HCT116 (cell line): Measurements from ENCODE around the gene SCAANT1. TPM values are rescaled to one million over a fixed set of nuclear protein-coding genes. Genes with fewer than 3 reads are reported as not detected.

Experiments used
- ATAC-seq: fragments of 200-7000 bp; cut with Tn5 transposase; 2 replicates; pipeline ENCODE4 v1.9.1; 2020; ENCODE audit warnings: mild to moderate bottlenecking, moderate library complexity
- BruUV-seq: library from RNA; stranded (reverse); fragments of 400-500 nt; replicated peaks from 2 replicates; lab custom pipeline; 2021; lab: Mats Ljungman, UMichigan
- CTCF ChIA-PET: fragments of 300-600 bp; sonication (Branson Sonifier 250); formaldehyde crosslinking; loops from one replicate; lab custom pipeline; 2021; ENCODE audit warnings: antibody characterized with exemption; lab: Charles Lee
- POLR2A ChIA-PET: fragments of 300-600, 350-600 bp; sonication (Branson Sonifier 250); formaldehyde crosslinking; loops from one replicate; lab custom pipeline; 2021; ENCODE audit warnings: antibody characterized with exemption; lab: Charles Lee
- RAD21 ChIA-PET, 2 experiments: fragments of 300-600 bp; sonication (Branson Sonifier 250); formaldehyde crosslinking; loops; one replicate each; lab custom pipeline; 2023; ENCODE audit warnings: low total read pairs in 2 of 2; ENCODE audit not compliant: uncharacterized antibody in 2 of 2, unreplicated experiment in 2 of 2, low non-redundant PET in 1 of 2; lab: Charles Lee
- DNase-seq: peaks from one replicate; pipeline ENCODE4 v3.0.0-alpha.2; 2010; ENCODE audit warnings: low read depth, low spot score
- H2AFZ ChIP-seq: fragments of 200-600 bp; shearing (Covaris generic), sonication (generic); 2 replicates; pipeline ENCODE4 v1.6.1; 2017; ENCODE audit warnings: low read depth, mixed run types, mixed read lengths, antibody characterized with exemption, low read length; ENCODE audit not compliant: poor library complexity, severe bottlenecking
- H3K27ac ChIP-seq: 2 replicates; pipeline ENCODE4 v1.5.1; 2012; ENCODE audit warnings: low read depth, low read length
- H3K27me3 ChIP-seq: fragments of 200-600 bp; sonication (generic); 2 replicates; pipeline ENCODE4 v1.6.1; 2016; ENCODE audit warnings: mixed run types, low read length, mixed read lengths; ENCODE audit not compliant: insufficient read depth
- H3K36me3 ChIP-seq, 2 experiments: fragments of 200-500 bp in 1 of 2; fragments of 200-600 bp in 1 of 2; sonication (Bioruptor generic) in 1 of 2; sonication (generic) in 1 of 2; 2 replicates each; pipeline versions ENCODE4 v1.5.1 to v1.6.1; 2014 to 2016; ENCODE audit warnings: low read length in 2 of 2, inconsistent platforms in 1 of 2, mixed read lengths in 1 of 2, mixed run types in 1 of 2; ENCODE audit not compliant: insufficient read depth in 2 of 2, control insufficient read depth in 1 of 2
- H3K4me1 ChIP-seq, 2 experiments: fragments of 200-600 bp in 1 of 2; sonication (generic) in 1 of 2; 2 replicates each; pipeline versions ENCODE4 v1.5.1 to v1.6.1; 2012 to 2017; ENCODE audit warnings: low read length in 2 of 2, inconsistent platforms in 1 of 2, mild to moderate bottlenecking in 1 of 2, mixed read lengths in 1 of 2, mixed run types in 1 of 2, moderate library complexity in 1 of 2; ENCODE audit not compliant: insufficient read depth in 2 of 2, control insufficient read depth in 1 of 2
- H3K4me2 ChIP-seq: fragments of 200-600 bp; sonication (generic); 2 replicates; pipeline ENCODE4 v1.6.1; 2017; ENCODE audit warnings: mixed run types, low read length, mixed read lengths
- H3K4me3 ChIP-seq, 2 experiments: fragments of 200-600 bp in 1 of 2; sonication (generic) in 1 of 2; replicated peaks in 1 of 2; 2 replicates each; pipeline ENCODE4 v1.5.1; 2011 to 2016; ENCODE audit warnings: low read length in 2 of 2, control low read depth in 1 of 2, low read depth in 1 of 2, mild to moderate bottlenecking in 1 of 2, mixed read lengths in 1 of 2, mixed run types in 1 of 2
- H3K79me2 ChIP-seq: fragments of 200-600 bp; sonication (generic); 2 replicates; pipeline ENCODE4 v1.6.1; 2017; ENCODE audit warnings: mild to moderate bottlenecking, mixed run types, low read length, moderate library complexity, mixed read lengths; ENCODE audit not compliant: insufficient read depth
- H3K9ac ChIP-seq: fragments of 200-600 bp; sonication (generic); 2 replicates; pipeline ENCODE4 v1.6.1; 2016; ENCODE audit warnings: low read length, mixed read lengths
- H3K9me2 ChIP-seq: fragments of 200-600 bp; sonication (generic), shearing (Covaris generic); 2 replicates; pipeline ENCODE4 v1.6.1; 2017; ENCODE audit warnings: mixed run types, mild to moderate bottlenecking, moderate library complexity; ENCODE audit not compliant: insufficient read depth
- H3K9me3 ChIP-seq, 2 experiments: fragments of 200-500 bp in 1 of 2; fragments of 200-600 bp in 1 of 2; sonication (Bioruptor generic) in 1 of 2; sonication (generic) in 1 of 2; 2 replicates each; pipeline ENCODE4 v1.6.1; 2014 to 2017; ENCODE audit warnings: low read length in 2 of 2, mixed read lengths in 2 of 2, inconsistent platforms in 1 of 2, low read depth in 1 of 2, mild to moderate bottlenecking in 1 of 2, mixed run types in 1 of 2, moderate library complexity in 1 of 2; ENCODE audit not compliant: control insufficient read depth in 1 of 2, insufficient read depth in 1 of 2
- H4K20me1 ChIP-seq: fragments of 200-600 bp; sonication (generic), shearing (Covaris generic); 2 replicates; pipeline ENCODE4 v1.6.1; 2017; ENCODE audit warnings: mixed run types, mild to moderate bottlenecking, moderate library complexity; ENCODE audit not compliant: insufficient read depth
- ATF3 ChIP-seq: IDR thresholded peaks from 2 replicates; pipeline ENCODE4 v1.6.1; 2012
- CEBPB ChIP-seq: IDR thresholded peaks from 2 replicates; pipeline ENCODE4 v1.6.1; 2012; ENCODE audit warnings: low read depth
- CTCF ChIP-seq, 3 experiments: fragments of 200-600 bp in 1 of 3; sonication (generic) in 1 of 3; IDR thresholded peaks in 2 of 3; conservative IDR thresholded peaks in 1 of 3; 2 replicates each; pipeline ENCODE4 v1.5.1; 2012 to 2017; ENCODE audit warnings: low read depth in 2 of 3, low read length in 2 of 3, antibody characterized with exemption in 1 of 3, borderline replicate concordance in 1 of 3, control low read depth in 1 of 3, mild to moderate bottlenecking in 1 of 3, mixed read lengths in 1 of 3, mixed run types in 1 of 3, moderate library complexity in 1 of 3; ENCODE audit not compliant: insufficient read depth in 1 of 3
- EGR1 ChIP-seq: IDR thresholded peaks from 2 replicates; pipeline ENCODE4 v1.6.1; 2012; ENCODE audit warnings: low read depth
- ELF1 ChIP-seq: IDR thresholded peaks from 2 replicates; pipeline ENCODE4 v1.6.1; 2012; ENCODE audit warnings: low read depth, borderline replicate concordance
- EZH2 ChIP-seq: fragments of 200-600 bp; sonication (generic); IDR thresholded peaks from 2 replicates; pipeline ENCODE4 v1.6.1; 2017; ENCODE audit warnings: antibody characterized with exemption, mixed run types
- FOSL1 ChIP-seq: IDR thresholded peaks from 2 replicates; pipeline ENCODE4 v1.6.1; 2012; ENCODE audit warnings: low read depth
- POLR2A ChIP-seq: IDR thresholded peaks from 2 replicates; pipeline ENCODE4 v1.7.0; 2011; ENCODE audit warnings: borderline replicate concordance; ENCODE audit not compliant: insufficient read depth, insufficient read length; ENCODE audit errors: extremely low read depth
- REST ChIP-seq: IDR thresholded peaks from 2 replicates; pipeline ENCODE4 v1.6.1; 2012; ENCODE audit warnings: low read depth
- SIN3A ChIP-seq: IDR thresholded peaks from 2 replicates; pipeline ENCODE4 v1.6.1; 2012; ENCODE audit warnings: low read depth
- SRF ChIP-seq: IDR thresholded peaks from 2 replicates; pipeline ENCODE4 v1.6.1; 2012; ENCODE audit warnings: low read depth
- ZNF274 ChIP-seq: fragments of 200-500 bp; sonication (Bioruptor generic); IDR thresholded peaks from 2 replicates; pipeline ENCODE4 v1.6.1; 2014; ENCODE audit warnings: mild to moderate bottlenecking, low read depth, low read length, inconsistent platforms
- intact Hi-C: fragments of 100-400 bp; cut with micrococcal nuclease; formaldehyde crosslinking; loops from 2 replicates; pipeline ENCODE4 v1.10.0; 2022
- total RNA-seq: library from RNA; stranded (reverse); gene quantifications from one replicate; pipeline ENCODE4 v1.2.1, GENCODE V29; 2021; ENCODE audit not compliant: unreplicated experiment

SCAANT1 gene
- total RNA-seq, 1 experiment from 2014 or later = not detected

- Histone ChIP-seq H3K9me3 (no peaks in the 10 kb centered on the region), H3K27me3 (no peaks in the 10 kb centered on the region), H3K4me1 (no peaks in the 10 kb centered on the region), H2AFZ (no peak overlapping the region), H3K36me3 (no peaks in the 10 kb centered on the region), H4K20me1 (0 out of 2 replicates have a peak, but pooled peaks cover 3% of the 10 kb centered on the region), H3K9ac (no peak overlapping the region), H3K79me2 (peaks cover 84% of the 10 kb centered on the region), H3K9me2 (no peaks in the 10 kb centered on the region), H3K27ac (no peak overlapping the region), H3K4me3 (no peak overlapping the region), H3K4me2 (no peak overlapping the region)
- DNase-seq = no peak
- intact Hi-C loops = no loop called here
- BruUV-seq = no TSS peak
- no peak for ATAC-seq
- ChIA-PET POLR2A (no interaction called here), CTCF (no interaction called here), RAD21 (no interaction called here)
- TF ChIP-seq EGR1 (no peak), ZNF274 (no peak)
Measured at GRCh38 chr3:63940389-63940757, 28.2 kb upstream of the SCAANT1 start.

DNA sequence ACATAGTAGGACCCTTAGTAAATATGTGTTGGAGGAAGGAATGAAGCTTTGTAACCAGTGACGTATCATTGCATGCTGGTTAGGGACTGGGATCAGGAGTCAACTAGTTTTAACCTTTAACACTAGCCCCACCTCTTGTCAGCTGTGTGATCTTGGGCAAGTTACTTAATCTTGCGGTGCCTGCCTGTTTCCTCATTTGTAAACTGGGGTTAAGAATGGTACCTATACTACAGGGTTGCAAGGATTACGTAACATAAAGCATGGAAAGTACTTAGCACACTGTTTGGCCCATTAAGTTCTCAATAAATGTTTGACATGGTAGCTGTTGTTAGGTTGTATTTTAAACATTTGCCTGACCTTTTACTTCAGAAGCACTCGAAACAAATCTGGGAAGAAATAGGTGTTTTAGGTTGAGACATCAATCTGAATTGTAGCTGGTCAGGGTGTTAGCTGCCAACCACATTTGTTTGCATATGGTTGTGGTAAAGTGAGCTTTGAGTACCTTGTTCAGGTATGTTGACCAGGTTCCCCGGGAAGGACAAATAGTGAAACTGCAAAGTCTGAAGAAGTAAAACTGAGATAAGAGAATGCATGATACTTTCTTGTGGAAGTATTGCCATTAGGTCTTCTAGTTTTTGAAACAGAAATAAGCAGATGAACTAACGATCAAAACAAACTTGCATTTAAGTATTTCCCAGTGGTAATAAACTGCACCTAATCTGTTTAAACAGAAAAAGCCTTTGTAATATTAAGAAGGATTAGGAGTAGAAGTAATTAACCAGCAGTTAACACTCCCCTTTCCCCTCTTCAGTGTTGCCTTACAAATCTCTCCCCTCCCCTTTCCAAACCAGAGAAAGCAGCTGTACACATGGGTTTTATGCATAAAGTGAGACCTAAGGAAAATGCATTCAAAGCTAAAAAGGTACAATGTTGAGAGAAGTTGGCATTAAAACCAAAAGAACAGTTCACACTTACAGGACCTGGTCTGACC is 25.8 kb upstream of the SCAANT1 start:
- Histone ChIP-seq H2AFZ (no peak overlapping the region), H3K9me3 (no peaks in the 10 kb centered on the region), H3K4me3 (no peak overlapping the region), H3K79me2 (peaks cover 89% of the 10 kb centered on the region), H3K4me2 (no peak overlapping the region), H3K4me1 (no peaks in the 10 kb centered on the region), H3K27me3 (no peaks in the 10 kb centered on the region), H3K27ac (no peak overlapping the region), H3K9me2 (no peaks in the 10 kb centered on the region), H3K9ac (no peak overlapping the region), H4K20me1 (0 out of 2 replicates have a peak, but pooled peaks cover 3% of the 10 kb centered on the region), H3K36me3 (no peaks in the 10 kb centered on the region)
- ChIA-PET RAD21 (no interaction called here), POLR2A (no interaction called here), CTCF (no interaction called here)
- DNase-seq (no peak), ATAC-seq (no peak)
- BruUV-seq = no TSS peak
- intact Hi-C loops = no loop called here
- TF ChIP-seq CTCF (IDR thresholded peaks at IDR 0.05 in 2 of 3, conservative IDR thresholded peaks at IDR 0.05 in 1 of 3; ENCODE audit: borderline replicate concordance in 1 of 3, insufficient read depth in 1 of 3, low read depth in 2 of 3, low read length in 2 of 3) (no peak), EZH2 (no peak), POLR2A (no peak), FOSL1 (no peak), SRF (no peak), ELF1 (no peak), SIN3A (no peak), CEBPB (no peak), EGR1 (no peak), REST (no peak), ATF3 (no peak)
